Stimulated activated CD4-positive, alpha-beta T cell treated with anti-CD3 and anti-CD28 coated beads, Interleukin-4, amount 100 ng/mL, for 1 hour (primary cell): ENCODE data around the gene ATXN1.
"Not testable (repeated sequence)": the region's sequence is repeated elsewhere in the genome, so short reads cannot be mapped to it uniquely, and the experiment has no call there.

Experiments
- DNase-seq: peaks from one replicate; pipeline ENCODE4 v3.0.0-alpha.2; 2020

ATXN1 gene

GRCh38 chr6:16555550-16555949, 205.7 kb downstream of the ATXN1 start:
- no peak for DNase-seq

- no peak for DNase-seq
Observed at GRCh38 chr6:16553531-16553930, 207.7 kb downstream of the ATXN1 start.

GRCh38 chr6:16551466-16551865, 209.8 kb downstream of the ATXN1 start:
- DNase-seq, result no peak

- DNase-seq, result no peak
Observed at GRCh38 chr6:16548121-16548520, 213.1 kb downstream of the ATXN1 start.

GRCh38 chr6:16547587-16547986, 213.7 kb downstream of the ATXN1 start:
- DNase-seq, result no peak

- no peak for DNase-seq
Observed at GRCh38 chr6:16546861-16547260, 214.4 kb downstream of the ATXN1 start.

GRCh38 chr6:16545382-16545781, 215.9 kb downstream of the ATXN1 start:
- no peak for DNase-seq

- DNase-seq, result no peak
Observed at GRCh38 chr6:16544521-16544920, 216.7 kb downstream of the ATXN1 start.

- DNase-seq, result no peak
Observed at GRCh38 chr6:16544006-16544405, 217.3 kb downstream of the ATXN1 start.

GRCh38 chr6:16543521-16543920, 217.7 kb downstream of the ATXN1 start:
- no peak for DNase-seq

- DNase-seq, result no peak
Observed at GRCh38 chr6:16542070-16542469, 219.2 kb downstream of the ATXN1 start.

GRCh38 chr6:16540804-16541752, 220.2 kb downstream of the ATXN1 start:
- DNase-seq, result no peak

GRCh38 chr6:16540383-16540782, 220.9 kb downstream of the ATXN1 start:
- not testable (repeated sequence) for DNase-seq

- no peak for DNase-seq
Observed at GRCh38 chr6:16539086-16539931, 222.0 kb downstream of the ATXN1 start.

- no peak for DNase-seq
Observed at GRCh38 chr6:16535564-16535963, 225.7 kb downstream of the ATXN1 start.

GRCh38 chr6:16533721-16534136, 227.5 kb downstream of the ATXN1 start:
- DNase-seq, result no peak

GRCh38 chr6:16533210-16533609, 228.1 kb downstream of the ATXN1 start:
- DNase-seq, result no peak

GRCh38 chr6:16527691-16528090, 233.6 kb downstream of the ATXN1 start:
- no peak for DNase-seq

GRCh38 chr6:16524380-16524707, 236.9 kb downstream of the ATXN1 start:
- DNase-seq, result no peak

GRCh38 chr6:16523606-16524379, 237.5 kb downstream of the ATXN1 start:
- no peak for DNase-seq

GRCh38 chr6:16522937-16523336, 238.3 kb downstream of the ATXN1 start:
- no peak for DNase-seq

GRCh38 chr6:16521528-16521927, 239.7 kb downstream of the ATXN1 start:
- no peak for DNase-seq
